Mucosa of rectum (tissue), 2 donors: ENCODE data around the gene MPO.
A peak's percentile ranks its signal among the peaks of the same experiment; 100 is the strongest.

Experiments
- H3K27ac ChIP-seq, 2 donors: one replicate each; pipeline ENCODE4 v1.7.0; 2013; ENCODE audit warnings: inconsistent platforms in 2 of 2, low read depth in 2 of 2, low read length in 2 of 2
- H3K27me3 ChIP-seq, 2 donors: one replicate each; pipeline ENCODE4 v1.7.0; 2013; ENCODE audit warnings: low read length in 2 of 2; ENCODE audit not compliant: control insufficient read depth in 2 of 2, insufficient read depth in 2 of 2
- H3K36me3 ChIP-seq, 2 donors: one replicate each; pipeline ENCODE4 v1.7.0; 2013; ENCODE audit warnings: low read length in 2 of 2; ENCODE audit not compliant: control insufficient read depth in 2 of 2, insufficient read depth in 2 of 2
- H3K4me1 ChIP-seq, 2 donors: one replicate each; pipeline ENCODE4 v1.7.0; 2013; ENCODE audit warnings: low read length in 2 of 2, mild to moderate bottlenecking in 1 of 2; ENCODE audit not compliant: control insufficient read depth in 2 of 2, insufficient read depth in 2 of 2
- H3K4me3 ChIP-seq, 2 donors: one replicate each; pipeline ENCODE4 v1.7.0; 2013; ENCODE audit warnings: low read length in 2 of 2
- H3K9ac ChIP-seq, 2 donors: one replicate each; pipeline ENCODE4 v1.7.0; 2013; ENCODE audit warnings: low read length in 2 of 2, low read depth in 1 of 2, mild to moderate bottlenecking in 1 of 2
- H3K9me3 ChIP-seq, 2 donors: one replicate each; pipeline ENCODE4 v1.7.0; 2013; ENCODE audit warnings: low read length in 2 of 2; ENCODE audit not compliant: control insufficient read depth in 2 of 2
- donor health status: healthy.
- donor health status: Normal muscosa, but diverticular disease.

MPO gene

DNA sequence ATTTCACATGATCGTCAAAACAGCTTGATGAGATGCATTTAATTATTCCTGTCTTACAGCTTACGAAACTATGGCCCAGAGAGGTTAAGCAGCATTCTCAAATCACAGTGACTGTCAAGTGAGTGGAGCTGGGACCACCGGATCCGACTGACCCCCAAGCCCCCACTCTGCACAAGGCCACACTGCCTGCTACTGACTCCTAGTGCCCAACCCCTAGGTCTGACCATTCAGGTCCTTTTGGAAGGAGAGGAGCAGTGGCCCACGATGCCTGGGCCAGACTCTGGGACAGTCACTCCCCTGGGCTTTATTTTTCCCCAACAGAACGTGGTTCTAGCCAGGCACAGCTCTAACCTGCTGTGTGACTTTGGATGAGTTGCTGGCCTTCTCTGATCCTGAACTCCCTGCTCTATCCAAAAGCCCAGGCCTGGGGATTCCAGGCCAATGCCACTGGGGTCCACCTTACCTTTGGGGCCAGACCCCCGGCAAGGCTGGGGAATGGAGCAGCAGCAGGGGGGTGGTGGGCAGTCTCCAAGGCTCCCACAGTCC lies 38.0 kb upstream of the MPO start:
- peaks cover 0 to 5% of the 10 kb centered on the region in 2 donors for H3K4me1 ChIP-seq
- no peaks in the 10 kb centered on the region for H3K36me3 ChIP-seq
- H3K9me3 ChIP-seq, result no peaks in the 10 kb centered on the region
- no peak overlapping the region for H3K9ac ChIP-seq
- no peaks in the 10 kb centered on the region for H3K27me3 ChIP-seq
- no peak overlapping the region for H3K27ac ChIP-seq
- H3K4me3 ChIP-seq, result no peak overlapping the region

DNA sequence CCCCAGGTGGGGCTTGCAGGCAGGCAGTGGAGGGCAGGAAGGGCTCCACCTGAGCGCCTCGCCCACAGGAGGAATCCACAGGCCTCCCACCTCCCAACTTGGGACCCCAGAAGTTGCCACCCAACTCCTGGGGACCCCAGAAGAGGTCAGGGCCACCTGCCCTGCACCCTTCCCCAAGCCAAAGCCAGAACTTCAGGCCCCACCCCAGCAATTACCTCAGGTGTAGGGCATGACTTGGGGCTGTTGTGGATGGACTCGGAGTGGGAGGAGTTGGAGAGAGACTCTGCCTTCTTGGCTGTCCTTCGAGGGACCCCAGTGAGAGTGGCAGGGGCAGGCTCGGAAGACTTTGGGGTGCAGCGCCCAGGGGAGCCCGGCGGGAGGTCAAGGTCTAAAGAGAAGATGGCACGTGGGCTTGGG lies 37.3 kb upstream of the MPO start:
- no peaks in the 10 kb centered on the region for H3K27me3 ChIP-seq
- H3K4me3 ChIP-seq, result no peak overlapping the region
- peak overlapping the region in 1 of 2 donors; percentile 9 for H3K27ac ChIP-seq
- peaks cover 0 to 5% of the 10 kb centered on the region in 2 donors for H3K4me1 ChIP-seq
- no peak overlapping the region for H3K9ac ChIP-seq
- H3K9me3 ChIP-seq, result no peaks in the 10 kb centered on the region
- no peaks in the 10 kb centered on the region for H3K36me3 ChIP-seq

DNA sequence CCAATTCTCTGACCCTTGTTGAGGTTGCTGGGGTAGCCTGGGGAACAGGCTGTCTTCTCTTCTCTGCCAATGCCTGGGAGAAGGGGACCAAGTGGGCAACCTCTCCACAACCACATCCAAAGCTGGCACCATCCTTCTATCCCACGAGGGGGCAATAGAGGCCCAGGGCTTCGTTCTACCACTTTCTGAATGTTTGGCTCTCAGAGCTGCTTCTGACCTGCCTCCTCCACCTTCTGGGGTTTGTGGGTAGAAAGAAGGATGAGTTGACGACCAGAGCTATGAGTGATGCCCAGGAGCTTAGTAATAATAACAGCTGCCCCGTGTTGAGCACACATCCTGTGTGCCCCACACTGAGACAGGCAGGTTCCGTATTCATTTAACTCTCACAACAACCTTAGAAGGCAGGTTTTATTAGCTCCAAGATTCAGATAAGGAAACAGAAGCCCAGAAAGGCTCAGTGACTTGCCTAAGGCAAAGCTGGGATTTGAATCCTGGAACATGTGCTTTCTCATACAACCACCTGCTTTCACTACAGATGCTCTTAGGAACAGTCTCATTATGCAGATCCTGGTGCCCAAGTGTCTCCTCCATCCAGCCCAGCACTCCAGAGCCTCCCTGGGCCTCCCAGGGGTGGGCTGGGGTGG lies 36.8 kb upstream of the MPO start:
- Histone ChIP-seq H3K9me3 (no peaks in the 10 kb centered on the region), H3K27me3 (no peaks in the 10 kb centered on the region), H3K4me1 (peaks cover 0 to 5% of the 10 kb centered on the region in 2 donors), H3K27ac (peak overlapping the region in 1 of 2 donors; percentile 9), H3K36me3 (no peaks in the 10 kb centered on the region), H3K9ac (no peak overlapping the region), H3K4me3 (no peak overlapping the region)

DNA sequence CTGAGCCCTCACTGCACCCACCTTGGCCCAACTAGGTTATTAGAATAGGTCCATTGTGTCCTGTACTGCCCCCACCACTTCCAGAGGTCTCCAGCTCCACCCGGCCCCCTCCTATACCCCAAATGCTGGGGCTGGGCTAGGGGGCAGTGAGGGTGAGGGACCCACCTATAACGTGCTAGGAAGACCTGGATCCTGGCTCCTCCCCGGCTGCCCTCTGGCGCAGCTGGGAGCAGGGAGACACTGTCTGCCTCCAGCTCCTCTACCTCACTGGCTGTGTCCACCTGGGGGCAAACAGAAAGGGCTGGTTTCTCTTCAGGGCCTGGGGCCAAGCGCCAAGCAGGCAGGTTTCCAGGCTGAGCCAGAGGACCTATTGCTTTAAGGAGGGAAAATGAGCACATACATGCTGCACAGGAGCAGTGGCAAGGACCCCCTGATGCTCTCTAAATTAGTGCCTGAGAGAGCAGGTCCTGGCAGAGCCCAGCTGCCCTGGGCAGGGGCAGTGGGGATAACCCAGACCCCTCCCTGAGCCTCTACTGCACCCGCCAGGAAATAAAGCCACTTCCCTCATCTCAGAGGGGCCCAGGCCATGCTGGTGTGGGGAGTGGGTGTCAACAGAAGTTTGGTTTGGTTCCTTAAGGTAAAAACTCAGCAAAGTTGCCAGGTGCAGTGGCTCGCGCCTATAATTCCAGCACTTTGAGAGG lies 35.7 kb upstream of the MPO start:
- Histone ChIP-seq H3K27ac (no peak overlapping the region), H3K9me3 (no peaks in the 10 kb centered on the region), H3K9ac (no peak overlapping the region), H3K4me1 (peaks cover 0 to 5% of the 10 kb centered on the region in 2 donors), H3K27me3 (no peaks in the 10 kb centered on the region), H3K4me3 (no peak overlapping the region), H3K36me3 (no peaks in the 10 kb centered on the region)

DNA sequence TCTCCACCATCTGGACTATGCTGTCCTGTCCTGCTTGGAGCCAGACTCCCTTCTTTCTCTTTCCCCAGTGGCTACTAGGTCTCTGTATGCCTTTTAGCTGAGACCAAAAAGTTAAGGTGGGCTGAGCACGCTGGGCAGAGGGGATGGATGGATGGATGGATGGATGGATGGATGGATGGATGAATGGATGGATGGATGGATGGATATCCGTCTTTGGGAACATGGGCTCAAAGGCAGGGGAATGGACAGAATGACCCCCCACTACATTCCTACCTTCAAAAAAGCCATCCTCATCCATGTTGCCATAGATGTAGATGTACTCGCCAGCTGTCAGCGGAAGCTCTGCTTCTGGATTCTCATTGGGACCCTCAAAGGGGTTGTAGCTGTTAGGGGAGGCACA lies 35.0 kb upstream of the MPO start:
- Histone ChIP-seq H3K27me3 (no peaks in the 10 kb centered on the region), H3K36me3 (no peaks in the 10 kb centered on the region), H3K27ac (no peak overlapping the region), H3K4me1 (peaks cover 0 to 5% of the 10 kb centered on the region in 2 donors), H3K4me3 (no peak overlapping the region), H3K9ac (no peak overlapping the region), H3K9me3 (no peaks in the 10 kb centered on the region)

DNA sequence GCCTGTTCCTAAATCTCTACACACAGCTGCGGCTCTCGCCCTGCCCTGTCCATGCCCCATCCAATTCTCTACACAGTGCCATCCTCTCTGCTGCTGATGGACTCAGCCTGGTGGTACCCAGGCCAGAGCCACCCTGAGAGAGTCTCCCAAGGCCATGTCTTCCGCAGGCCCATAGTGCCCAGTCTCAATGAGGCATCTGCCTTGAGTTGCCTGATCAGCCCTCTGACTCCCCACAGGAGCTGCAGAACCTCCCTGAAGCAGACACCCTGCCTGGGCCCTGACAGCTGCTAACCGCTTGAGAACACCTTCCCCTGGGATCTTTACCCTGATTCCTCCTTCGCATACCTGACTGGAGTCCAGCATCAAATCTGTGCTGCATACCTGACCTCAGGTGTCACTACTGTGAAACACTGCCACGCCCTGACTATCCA lies 34.6 kb upstream of the MPO start:
- Histone ChIP-seq H3K9me3 (no peaks in the 10 kb centered on the region), H3K36me3 (no peaks in the 10 kb centered on the region), H3K9ac (no peak overlapping the region), H3K27me3 (no peaks in the 10 kb centered on the region), H3K4me1 (peaks cover 0 to 5% of the 10 kb centered on the region in 2 donors), H3K27ac (no peak overlapping the region), H3K4me3 (no peak overlapping the region)

DNA sequence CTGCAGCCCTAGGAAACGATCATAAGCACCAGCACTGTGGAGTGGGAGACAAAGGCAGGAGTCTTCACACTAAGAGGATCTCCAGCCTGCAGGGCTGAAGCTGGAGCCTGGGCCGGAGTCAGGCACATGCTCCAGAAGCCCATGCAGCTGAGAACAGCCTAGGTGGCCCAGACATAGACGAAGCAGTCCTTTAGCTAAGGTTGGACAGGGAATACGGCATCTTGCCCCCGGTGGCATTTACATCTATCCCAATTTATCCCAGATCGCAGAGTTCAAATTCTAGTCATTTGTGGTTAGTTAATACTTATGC lies 33.9 kb upstream of the MPO start:
- Histone ChIP-seq H3K4me1 (peaks cover 0 to 5% of the 10 kb centered on the region in 2 donors), H3K27me3 (no peaks in the 10 kb centered on the region), H3K4me3 (no peak overlapping the region), H3K36me3 (no peaks in the 10 kb centered on the region), H3K27ac (no peak overlapping the region), H3K9me3 (no peaks in the 10 kb centered on the region), H3K9ac (no peak overlapping the region)

DNA sequence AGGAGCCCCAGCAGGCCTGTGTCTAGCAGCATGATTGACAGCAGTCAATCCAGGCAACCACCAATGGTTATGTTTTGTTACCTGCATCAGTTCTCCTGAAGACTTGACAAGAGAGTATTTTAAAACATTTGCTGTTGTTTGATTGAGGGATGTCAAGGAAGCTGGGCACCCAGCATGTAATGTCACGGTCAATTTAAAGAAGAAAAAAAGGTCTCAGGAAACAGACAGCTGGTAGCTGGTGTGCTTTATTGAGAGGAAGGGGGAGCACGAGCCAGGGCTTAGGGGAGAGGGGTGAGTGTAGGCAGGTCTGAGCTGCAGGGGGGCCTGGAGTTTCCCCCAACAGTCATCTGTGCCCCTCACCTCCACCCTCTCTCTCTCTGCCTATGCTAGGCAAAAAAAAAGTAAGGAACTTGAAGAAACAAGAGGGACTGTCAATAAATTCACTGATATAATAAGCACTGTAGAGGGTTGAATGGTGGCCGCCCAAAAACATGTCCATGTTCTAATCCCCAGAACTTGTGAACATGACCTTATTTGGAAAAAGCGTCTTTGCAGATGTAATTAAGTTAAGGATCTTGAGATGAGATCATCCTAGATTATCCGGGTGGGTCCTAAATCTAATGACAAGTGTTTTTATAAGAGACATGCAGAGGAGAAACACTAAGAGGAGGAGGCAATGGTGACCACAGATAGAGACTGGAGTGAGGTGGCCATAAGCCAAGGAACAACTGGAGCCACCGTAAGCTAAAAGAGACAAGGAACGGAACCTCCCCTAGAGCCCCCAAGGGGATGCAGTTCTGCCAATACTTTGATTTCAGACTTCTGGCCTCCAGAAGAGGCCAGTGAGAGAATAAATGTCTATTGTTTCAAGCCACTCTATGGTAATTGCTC lies 33.3 kb upstream of the MPO start:
- peaks cover 0 to 5% of the 10 kb centered on the region in 2 donors for H3K4me1 ChIP-seq
- H3K4me3 ChIP-seq, result no peak overlapping the region
- H3K36me3 ChIP-seq, result no peaks in the 10 kb centered on the region
- H3K27ac ChIP-seq, result no peak overlapping the region
- no peaks in the 10 kb centered on the region for H3K9me3 ChIP-seq
- no peak overlapping the region for H3K9ac ChIP-seq
- H3K27me3 ChIP-seq, result no peaks in the 10 kb centered on the region

DNA sequence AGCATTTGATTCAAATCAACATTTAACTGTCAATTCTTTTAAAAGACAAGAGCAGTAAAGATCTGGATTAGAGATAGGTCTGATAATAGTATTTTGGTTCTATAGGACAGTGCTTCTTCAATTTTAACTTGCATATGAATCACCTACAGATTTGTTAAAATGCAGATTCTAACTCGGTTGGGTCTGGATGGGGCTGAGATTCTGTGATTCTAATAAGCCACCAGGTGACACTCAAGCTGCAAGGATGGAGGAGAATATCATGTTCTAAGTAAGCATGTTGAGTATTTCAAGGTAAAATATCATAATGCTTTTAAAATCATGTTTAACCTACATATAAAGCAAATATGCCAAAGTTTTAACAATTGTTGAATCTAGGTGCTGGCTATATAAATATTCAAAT lies 32.1 kb upstream of the MPO start:
- Histone ChIP-seq H3K27me3 (no peaks in the 10 kb centered on the region), H3K9ac (no peak overlapping the region), H3K36me3 (no peaks in the 10 kb centered on the region), H3K9me3 (no peaks in the 10 kb centered on the region), H3K4me1 (peaks cover 0 to 5% of the 10 kb centered on the region in 2 donors), H3K4me3 (no peak overlapping the region), H3K27ac (no peak overlapping the region)
